CD4-positive, alpha-beta T cell treated with Interleukin-10 for 1 hour (primary cell): ENCODE results near the gene ANO4.
"Not testable (repeated sequence)": the region's sequence is repeated elsewhere in the genome, so short reads cannot be mapped to it uniquely, and the experiment has no call there.

ENCODE experiments used
- DNase-seq: peaks from one replicate; pipeline ENCODE4 v3.0.0-alpha.2; 2020

The ANO4 gene

DNA sequence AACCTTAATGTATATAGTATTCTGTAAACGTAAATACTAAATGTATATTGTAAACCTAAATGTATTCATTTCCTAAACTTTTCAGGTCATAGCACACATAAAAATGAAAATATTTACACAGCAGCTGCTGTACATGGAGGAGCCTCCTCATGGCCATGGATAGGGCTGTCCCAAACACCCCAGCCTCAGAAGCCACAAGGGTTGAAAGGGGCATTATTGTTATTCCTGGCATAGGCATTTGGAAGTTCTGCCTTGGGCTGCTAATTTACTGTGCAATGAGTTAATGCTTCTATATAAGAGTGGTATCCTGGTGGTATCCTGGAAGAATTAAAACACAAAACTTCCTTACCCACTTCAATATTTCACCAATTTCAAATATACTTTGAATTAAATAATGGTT, 256.1 kb downstream of the ANO4 start:
- DNase-seq: no peak

DNA sequence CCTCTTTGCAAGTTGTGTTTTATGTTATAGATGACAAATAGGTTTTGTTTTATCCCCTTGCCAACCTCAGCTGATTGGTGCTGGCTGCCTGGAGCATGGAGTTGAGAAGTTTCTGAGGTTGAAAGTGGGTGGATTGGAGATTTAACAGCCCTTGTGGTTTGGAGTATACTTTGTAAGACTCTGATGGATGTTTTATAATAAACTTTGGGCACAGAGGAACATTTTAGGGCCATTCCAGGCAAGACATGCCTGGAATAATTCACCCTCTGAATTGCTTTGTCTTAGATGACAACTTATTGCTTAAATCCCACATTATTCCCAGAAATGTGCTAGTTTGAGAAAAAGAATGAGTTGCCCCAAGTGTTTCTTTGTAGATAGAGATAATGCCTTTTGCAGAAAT, 256.6 kb downstream of the ANO4 start:
- no peak for DNase-seq

DNA sequence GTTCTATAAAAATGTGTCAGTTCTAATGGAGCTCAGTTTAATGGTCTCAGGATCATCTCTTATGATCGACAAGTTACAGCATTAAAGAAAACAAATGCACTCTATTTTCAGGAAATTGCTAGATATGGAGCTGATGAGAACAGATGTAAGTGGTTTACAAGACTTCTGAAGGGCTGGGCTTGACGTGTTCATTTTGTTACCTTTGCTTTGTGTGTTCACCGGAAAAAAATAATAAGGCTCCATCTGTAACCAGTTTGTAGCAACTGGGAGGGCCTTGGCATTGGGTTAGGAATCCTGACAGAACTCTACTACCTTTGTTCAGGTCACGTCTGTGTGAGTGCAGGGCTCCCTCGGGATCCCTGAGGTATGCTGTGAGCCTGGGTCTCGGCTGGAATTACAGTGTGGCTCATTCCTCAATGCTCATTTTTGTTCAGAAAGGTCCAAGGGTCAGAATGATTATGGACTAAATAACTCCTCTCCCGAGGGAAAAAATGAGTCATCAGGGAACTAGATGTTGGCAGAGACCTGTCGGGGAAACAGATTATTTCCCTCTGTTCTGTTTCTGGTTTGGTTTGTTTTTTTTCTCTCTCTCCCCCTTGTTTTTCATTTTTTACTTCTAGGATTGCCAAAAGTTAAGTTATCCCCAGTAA, 257.4 kb downstream of the ANO4 start:
- DNase-seq: no peak

DNA sequence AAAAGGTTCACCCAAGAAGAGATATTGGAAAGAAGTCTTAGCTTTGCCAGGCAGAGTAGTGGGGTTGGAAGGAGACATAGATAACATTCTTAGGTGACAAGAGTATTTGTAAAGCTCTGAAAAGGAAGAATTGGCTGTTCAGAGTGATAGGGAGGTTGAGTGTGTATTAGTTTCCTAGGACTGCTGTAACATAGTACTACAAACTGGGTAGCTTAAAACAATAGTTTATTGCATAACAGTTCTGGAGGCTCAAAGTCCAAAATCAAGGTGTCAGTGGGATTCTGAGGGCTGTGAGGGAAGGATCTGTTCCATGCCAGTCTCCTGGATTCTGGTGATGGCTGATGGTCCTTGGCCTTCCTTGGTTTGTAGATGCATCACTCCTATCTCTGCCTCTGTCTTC, 258.6 kb downstream of the ANO4 start:
- no peak for DNase-seq

DNA sequence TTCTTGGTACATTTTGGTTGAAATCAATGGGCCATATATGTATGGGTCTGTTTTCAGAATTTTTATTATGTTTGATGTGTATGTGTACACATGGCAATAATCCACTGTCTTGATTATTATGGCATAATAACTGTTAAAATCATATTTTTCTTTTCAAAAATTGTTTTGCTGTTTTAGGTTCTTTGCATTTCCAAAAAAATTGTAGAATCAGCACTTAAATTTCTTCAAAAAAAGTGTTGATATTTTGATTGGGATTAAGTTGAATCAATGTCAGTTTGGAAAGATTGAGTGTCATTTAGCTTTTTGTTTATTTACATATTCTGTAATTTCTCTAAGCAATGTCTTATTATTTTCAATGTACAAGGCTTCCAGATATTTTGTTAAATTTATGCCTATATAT, 261.4 kb downstream of the ANO4 start:
- DNase-seq: no peak

DNA sequence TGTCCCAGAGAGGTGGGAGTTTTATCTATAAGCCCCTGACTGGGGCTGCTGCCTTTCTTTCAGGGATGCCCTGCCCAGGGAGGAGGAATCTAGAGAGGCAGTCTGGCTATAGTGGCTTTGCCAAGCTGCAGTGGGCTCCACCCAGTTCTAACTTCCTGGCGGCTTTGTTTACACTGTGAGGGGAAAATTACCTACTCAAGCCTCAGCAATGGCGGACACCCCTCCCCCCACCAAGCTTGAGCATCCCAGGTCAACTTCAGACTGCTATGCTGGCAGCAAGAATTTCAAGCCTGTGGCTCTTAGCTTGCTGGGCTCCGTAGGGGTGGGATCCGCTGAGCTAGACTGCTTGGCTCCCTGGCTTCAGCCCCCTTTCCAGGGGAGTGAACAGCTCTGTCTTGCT, 267.9 kb downstream of the ANO4 start:
- not testable (repeated sequence) for DNase-seq

DNA sequence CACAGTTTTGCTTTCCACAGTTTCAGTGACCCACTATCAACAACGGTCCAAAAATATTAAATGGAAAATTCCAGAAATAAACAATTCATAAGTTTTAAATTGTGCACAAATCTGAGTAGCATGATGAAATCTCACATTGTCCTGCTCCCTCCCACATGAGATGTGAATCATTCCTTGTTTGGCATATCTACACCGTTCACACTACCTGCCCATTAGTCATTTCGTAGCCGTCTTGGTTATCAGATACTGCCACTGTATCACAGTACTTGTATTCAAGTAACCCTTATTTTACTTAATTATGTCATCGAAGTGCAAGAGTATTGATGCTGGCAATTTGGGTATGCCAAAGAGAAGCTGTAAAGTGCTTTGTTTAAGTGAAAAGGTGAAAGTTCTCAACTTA, 270.1 kb downstream of the ANO4 start:
- no peak for DNase-seq

DNA sequence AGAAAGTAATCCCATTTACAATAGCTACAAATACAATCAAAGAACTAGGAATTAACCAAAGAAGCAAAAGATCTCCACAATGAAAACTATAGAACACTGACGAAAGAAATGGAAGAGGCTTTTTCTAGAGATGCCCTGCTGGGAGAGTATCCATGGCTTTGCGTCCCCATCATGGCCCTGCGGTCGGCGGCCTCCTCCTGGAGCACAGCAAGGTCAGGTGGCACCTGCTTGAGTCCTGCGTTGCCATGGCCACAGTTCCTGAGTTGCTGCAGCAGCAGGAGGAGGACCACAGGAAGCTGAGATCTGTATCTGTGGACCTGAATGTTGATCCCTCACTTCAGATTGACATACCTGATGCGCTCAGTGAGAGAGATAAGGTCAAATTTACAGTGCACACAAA, 271.9 kb downstream of the ANO4 start:
- DNase-seq: no peak

DNA sequence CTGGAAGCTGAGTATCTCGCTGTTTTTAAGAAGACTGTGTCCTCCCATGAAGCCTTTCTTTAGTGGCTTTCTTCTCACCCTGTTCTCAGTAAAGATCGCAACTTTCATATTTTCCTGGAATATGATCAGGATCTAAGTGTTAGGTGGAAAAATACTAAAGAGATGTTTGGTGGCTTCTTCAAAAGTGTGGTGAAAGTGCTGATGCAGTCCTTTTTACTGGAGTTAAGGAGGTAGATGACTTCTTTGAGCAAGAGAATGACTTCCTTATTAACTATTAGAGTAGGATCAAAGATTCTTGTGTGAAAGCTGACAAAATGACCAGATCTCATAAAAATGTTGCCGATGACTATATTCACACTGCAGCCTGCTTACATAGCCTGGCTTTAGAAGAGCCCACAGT, 273.8 kb downstream of the ANO4 start:
- DNase-seq: no peak

DNA sequence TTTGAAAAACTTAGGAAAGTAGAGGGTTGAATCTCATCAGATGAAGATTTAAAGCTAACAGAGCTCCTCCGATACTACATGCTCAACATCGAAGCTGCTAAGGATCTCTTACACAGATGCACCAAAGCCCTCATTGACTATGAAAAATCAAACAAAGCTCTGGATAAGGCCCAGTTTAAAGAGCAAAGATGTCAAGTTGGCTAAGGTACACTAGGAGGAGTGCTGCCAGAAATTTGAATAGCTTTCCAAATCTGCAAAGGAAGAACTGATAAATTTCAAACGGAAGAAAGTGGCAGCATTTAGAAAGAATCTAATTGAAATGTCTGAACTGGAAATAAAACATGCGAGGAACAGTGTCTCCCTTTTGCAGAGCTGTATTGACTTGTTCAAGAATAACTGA, 274.3 kb downstream of the ANO4 start:
- no peak for DNase-seq

DNA sequence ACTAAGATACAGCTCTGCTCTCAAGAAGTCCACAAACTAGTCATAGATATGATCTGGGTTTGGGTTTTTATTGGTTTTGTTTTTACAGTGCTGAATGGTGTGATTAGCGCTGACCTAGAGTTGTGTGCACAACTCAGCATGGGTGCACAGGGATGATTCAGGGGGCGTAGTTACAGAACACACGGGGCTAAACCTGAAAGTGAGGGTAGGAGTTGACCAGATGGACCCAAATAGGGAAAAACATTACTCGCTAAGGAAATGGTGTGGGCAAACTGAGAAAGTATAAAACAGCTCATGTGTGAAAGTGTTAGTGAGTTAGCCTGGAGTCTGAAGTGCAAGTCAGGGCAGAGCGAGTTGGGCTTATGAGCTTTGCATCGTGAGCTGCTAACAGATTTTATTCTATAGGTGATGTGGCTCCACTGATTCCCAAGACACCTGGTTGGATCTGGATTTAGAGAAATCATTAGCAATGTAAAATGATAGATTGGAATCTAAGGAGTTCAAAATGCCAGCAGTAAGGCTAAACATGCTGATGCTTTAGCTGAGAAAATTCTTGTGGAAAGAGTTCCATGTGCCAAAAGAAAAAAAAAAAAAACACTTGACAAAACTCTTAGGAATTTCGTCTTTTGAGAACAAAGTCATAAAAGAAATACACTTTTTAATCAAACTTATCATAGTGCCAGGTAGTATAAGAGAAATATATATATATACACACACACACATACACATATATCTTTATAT, 280.5 kb downstream of the ANO4 start:
- no peak for DNase-seq

DNA sequence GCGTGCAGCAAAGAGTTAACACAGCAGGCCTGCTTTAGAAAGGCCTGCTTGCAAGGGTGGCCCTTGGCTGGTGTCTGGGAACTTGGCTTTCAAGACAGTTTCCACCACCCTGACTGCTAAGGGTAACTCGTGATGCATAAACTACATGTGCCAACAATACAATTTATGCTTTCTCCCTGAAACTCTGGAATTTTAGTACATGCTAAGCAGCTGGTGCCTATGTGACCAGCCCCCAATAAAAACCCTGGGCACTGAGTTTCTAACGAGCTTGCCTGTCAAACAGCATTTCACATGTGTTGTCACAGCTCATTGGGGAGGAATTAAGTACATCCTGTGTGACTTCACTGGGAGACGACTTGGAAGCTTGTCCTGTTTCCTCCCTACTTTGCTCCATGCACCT, 282.3 kb downstream of the ANO4 start:
- DNase-seq: no peak

DNA sequence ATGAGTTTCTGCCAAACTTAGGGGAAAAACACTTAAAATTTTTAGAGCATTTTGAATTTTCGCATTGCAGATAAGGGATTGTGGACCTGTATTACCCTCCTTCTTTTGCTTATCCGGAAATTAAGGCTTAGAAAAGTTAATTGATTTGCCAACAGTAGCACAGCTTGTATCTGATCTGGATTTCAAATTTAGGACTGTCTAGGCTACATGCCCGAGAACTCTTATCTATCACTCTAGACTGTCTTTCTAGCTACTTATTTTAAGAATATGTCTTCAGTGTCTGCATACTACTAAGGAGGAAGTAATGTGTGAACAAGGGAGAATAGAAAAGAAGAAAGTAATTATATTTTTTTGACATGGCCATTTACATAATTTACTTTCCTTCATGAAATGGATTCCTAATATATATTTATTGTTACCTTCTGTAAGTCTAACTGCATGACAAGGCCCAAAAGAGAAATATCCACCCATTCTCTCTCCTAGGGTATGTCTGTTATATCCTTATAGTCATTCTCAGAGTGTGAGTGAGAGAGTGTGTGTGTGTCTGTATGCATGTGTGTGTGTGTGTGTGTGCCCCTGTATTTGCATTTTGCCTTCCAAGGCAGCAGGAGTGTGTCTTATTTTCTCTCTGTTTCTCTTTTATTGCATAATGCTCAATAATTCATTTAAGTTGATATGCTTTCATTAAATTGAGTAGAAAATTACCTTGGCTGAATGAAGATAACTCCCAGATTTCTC, 283.4 kb downstream of the ANO4 start:
- no peak for DNase-seq

DNA sequence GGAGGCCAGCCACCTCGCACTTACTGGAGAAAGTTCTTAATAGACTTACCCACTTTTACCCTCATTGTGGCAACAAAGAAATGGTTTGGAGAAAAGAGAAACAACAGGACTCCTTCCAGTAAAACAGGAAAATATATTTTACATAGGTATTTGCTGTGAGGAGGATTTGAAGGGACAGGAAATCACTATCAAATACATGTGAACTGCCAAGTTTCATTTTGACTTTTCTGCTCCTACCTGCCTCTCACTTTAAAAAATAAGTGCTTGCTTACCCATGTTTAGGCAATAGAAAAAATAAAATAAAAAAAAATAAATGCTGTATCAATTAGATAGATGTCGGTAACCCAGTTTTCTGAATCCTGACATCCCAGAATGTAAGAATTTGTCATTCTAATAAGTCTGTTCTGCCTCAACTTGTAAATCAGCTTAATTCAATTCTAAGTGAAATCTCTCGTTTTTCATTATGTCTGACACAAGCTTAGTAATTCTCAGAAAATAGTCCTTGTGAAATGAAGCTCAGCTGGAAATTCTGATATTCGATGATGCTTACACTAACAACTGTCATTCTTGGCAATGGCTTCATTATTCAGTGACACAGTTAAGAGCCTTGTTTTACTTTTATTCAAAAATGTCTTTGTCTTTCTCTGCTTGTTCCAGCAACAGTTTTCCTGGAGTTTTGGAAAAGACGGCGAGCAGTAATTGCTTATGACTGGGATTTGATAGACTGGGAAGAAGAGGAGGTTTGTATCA, 284.1 kb downstream of the ANO4 start:
- no peak for DNase-seq

DNA sequence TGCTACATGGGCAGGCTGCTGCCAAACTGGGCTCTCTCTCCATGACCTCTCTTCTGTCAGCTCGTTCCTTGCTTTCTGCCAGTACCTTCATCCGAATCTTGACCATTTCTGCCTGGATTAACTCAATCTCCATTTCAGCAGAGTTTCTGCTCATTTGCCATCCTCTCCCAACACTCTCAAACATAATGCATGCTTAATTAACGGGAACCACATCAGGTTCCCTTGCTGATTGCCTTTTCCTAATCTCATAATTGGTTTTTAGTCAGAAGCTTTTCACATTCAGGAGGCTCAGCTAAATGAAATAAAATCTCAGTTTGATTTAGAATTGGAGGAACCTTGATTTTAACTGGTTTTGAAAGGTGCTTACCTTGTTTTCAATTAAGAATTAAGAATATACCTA, 288.1 kb downstream of the ANO4 start:
- no peak for DNase-seq

DNA sequence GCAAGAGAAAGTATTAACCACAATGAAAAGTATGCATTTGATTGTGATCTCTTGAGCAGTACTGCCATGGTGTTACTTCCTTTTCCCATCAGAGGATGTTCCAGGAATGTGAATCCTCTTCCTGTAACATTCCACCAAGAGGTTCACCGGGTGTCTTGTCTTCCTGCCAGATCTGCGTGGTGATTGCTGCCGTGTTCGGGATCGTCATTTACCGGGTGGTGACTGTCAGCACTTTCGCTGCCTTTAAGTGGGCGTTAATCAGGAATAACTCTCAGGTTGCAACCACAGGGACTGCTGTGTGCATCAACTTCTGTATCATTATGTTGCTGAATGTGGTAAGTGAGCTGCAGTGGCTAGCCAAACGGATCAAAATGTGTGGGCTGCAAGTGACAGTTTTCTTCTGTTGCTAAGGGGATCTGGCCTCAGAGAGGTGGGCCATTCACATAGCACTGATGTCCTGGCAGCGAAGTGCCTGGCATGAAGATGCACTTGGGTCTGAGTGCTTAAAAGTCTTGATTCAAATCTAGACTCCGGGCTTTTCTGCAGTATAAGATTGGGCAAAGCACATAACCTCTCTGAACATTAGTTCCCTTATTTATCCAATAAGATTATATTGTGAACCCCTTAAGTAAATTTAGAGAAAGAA, 292.0 kb downstream of the ANO4 start:
- DNase-seq: no peak

DNA sequence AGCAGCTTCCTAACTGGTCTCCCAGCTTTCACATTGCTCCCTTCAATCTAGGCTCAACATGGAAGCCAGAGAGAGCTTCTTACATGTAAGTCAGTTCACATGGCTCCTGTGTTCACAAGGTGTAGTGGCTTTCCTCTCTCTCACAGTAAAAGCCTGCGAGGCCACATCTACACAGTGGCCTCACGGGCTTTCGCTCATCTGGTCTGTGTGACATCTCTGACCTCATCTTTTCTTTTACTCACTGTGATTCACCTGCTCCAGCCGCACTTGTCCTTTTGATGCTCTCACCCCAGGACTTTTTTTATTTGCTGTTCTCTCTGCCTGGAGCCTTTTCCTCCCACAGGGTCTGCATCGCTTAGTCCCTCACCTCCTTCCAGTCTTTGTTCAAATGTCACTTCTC, 293.3 kb downstream of the ANO4 start:
- no peak for DNase-seq

DNA sequence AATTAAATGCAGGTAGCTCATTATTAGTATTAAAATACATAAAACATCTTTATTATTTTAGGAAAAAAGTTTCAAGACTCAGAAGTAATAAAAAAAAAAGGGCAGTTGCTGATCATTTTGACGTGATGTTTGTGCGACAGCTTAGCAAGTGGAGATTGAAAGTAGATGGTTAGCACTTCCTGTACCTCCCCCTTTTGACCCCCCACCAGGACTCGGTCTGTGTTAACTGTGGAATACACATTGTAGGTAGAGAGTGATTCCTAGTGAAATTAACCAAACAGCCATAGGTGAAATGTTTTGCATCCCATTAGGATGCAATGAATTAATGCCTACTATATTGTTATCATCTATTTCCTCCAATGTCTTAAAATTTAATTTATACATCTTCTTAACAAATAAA, 294.7 kb downstream of the ANO4 start:
- DNase-seq: no peak

DNA sequence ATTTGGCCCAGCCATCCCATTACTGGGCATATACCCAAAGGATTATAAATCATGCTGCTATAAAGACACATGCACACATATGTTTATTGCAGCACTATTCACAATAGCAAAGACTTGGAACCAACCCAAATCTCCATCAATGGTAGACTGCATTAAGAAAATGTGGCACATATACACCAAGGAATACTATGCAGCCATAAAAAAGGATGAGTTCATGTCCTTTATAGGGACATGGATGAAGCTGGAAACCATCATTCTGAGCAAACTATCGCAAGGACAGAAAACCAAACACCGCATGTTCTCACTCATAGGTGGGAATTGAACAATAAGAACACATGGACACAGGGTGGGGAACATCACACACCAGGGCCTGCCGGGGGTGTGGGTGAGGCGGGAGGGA, 295.6 kb downstream of the ANO4 start:
- not testable (repeated sequence) for DNase-seq

DNA sequence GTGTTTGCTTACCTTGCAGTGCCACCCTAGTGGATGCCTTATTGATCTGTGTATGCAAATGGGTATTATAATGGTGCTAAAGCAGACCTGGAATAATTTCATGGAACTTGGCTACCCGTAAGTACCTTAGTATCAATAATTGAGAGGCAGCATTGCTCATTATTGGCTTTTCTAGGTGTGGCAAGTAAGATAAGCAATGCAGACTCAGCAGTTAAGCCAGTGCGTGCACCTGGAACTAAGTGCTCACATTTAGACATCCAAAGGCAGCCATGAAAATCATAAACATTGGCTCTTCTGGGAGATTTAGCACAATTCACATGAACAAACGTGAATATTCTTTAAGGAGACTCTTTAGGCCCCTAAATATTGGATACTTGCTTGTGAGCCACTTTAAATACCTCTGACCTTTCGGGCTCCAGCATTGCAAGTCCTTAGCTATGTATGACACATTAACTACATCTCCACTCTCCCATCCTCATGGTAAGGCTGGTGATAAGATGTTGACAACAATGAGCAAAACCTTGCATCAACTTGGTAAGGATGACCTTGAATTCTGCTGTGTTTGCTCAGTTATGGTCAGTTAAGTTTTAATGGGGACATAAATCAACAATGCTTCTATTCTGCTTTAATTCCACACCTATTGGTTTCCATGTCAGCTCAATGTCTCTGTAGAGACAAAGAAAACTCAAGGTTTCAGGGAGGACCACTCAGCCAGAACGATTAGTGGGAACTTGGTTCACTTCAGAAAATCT, 303.4 kb downstream of the ANO4 start:
- DNase-seq: no peak

DNA sequence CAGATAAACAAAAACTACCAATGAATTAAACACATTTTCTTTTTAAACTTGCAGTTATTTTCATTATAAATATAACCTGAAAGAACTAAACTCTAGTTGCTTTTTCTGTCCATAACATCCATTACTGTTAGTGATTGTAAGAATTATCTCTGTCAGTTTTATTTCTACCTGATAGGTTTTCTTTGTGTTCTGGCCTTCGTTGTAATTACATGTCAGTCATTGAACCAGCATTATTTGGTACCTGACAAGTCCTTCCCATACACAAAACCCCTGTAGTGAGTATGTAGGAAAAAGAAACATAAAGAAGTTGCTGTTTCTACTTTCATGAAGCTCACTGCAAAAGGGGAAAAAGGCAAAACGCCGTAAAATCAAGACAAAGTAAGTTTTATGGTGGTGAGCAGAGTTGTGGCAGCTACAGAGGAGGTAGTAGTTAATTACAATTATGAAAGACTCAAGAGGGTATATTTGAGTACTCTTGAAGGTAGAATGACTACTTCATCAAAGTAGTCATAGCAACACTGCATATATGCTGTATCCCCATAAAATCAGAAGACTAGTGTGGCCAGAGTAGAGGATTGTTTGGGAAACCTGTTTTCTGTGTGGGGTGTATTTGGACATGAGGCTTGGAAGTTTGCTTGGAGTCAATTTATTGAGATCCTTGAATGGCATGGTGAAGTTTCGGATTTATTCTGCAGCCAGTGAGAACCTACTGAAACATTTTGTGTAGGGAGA, 312.6 kb downstream of the ANO4 start:
- no peak for DNase-seq

DNA sequence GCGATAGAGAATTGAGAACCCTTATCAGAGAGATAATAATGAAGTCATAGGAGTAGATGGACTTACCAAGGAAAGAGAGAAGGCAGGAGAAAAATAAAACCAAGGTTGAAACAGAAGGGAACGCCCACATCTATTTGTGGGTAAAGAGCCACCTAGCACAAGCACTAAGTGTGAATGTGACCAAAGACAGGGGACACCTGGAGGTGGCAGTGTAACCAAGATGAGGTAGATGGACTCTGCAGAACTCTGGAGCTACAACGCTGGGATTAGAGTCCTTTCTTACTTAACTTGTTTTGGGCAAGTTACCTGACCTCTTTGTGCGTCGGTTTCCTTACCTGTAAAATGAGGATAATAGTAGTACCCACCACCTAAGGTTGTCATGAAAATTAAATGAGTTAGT, 313.6 kb downstream of the ANO4 start:
- no peak for DNase-seq
